Measurements from ENCODE around the gene PRRC2A. TPM values are rescaled to one million over a fixed set of nuclear protein-coding genes. Genes with fewer than 3 reads are reported as not detected.
A peak's percentile ranks its signal among the peaks of the same experiment; 100 is the strongest.

Gene PRRC2A
- 100 to 1,000 TPM in 1 of 2 donors, 10 to 100 TPM in 1; 73.7 to 157 TPM for total RNA-seq
- polyA plus RNA-seq, result 100 to 1,000 TPM in 1 of 2 donors, 10 to 100 TPM in 1; 90.4 to 115 TPM
- long read RNA-seq, donor 1, transcript PRRC2A-209 (3 exons, 719 nt), result major isoform, 5 of 150 reads
- long read RNA-seq, donor 1, partial matches to known transcripts, result 142 of 150 reads
- long read RNA-seq, donor 1, other reads (novel, unspliced or antisense), result 0 of 150 reads
- long read RNA-seq, donor 2, partial matches to known transcripts, result 64 of 68 reads
- long read RNA-seq, donor 2, other reads (novel, unspliced or antisense), result 0 of 68 reads
- long read RNA-seq, donor 3, full-length matches to known transcripts, result 4 of 54 reads
- long read RNA-seq, donor 3, partial matches to known transcripts, result 50 of 54 reads
- long read RNA-seq, donor 3, other reads (novel, unspliced or antisense), result 0 of 54 reads
- long read RNA-seq, donor 4, partial matches to known transcripts, result 121 of 132 reads
- long read RNA-seq, donor 4, other reads (novel, unspliced or antisense), result 5 of 132 reads
- long read RNA-seq, donor 5, transcript PRRC2A-211 (2 exons, 756 nt), result minor isoform, 5 of 325 reads
- long read RNA-seq, donor 5, transcript PRRC2A-209 (3 exons, 719 nt), result major isoform, 7 of 325 reads
- long read RNA-seq, donor 5, partial matches to known transcripts, result 300 of 325 reads
- long read RNA-seq, donor 5, other reads (novel, unspliced or antisense), result 5 of 325 reads

DNA sequence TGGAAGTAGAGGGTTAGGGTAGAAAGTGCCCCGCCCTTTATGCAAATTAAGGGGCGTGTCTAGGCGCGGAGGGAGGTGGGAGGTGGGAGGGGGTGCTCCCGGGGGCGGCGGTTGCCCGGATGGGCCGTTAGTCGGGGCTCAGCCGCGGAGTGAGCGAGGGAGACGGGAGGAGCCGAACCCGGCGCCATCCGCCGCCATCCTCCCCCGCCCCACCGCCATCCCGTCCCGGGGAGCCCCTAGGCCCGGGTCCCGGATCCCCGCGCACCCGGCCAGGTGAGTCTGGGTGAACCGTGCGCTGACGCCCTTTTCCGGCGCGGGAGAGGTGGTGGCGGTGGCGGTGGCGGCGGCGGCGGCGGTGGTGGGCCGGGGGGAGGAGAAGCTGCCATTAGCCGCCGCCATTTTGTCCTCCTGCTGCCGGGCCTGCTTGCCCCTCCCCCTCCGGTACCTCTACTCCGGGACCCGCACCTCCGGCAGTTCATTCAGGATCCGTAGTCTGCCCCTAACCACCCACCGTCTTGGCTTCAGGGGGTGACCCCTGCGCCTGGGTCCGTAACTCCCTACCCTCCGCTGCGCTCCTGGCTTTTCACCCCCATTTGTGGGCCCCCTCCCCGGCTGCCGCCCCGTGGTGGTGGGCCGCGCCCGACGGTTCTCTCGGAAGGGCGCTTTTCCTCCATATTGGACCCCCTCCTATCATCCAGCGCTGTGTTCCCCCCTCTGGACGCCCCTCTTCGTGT lies at the start of gene PRRC2A:
Gene PRRC2A (plus strand): TSS at position 130 of the 734 bp plus-strand sequence. CDS start 2,075 bp downstream, outside the sequence.
- Histone ChIP-seq H3K4me3 (peak within 1 kb of the TSS; percentile 62), H3K27ac (ENCODE audit: low read depth in 1 of 2, low read length in 1 of 2) (peak within 1 kb of the TSS; percentile 97 to 100), H3K4me1 (ENCODE audit: control insufficient read depth in 5 of 5, insufficient read depth in 5 of 5, low read length in 5 of 5) (peaks cover 2 to 14% (median 4%) of the 10 kb centered on the region in 5 donors), H3K9me3 (ENCODE audit: control insufficient read depth in 4 of 4, insufficient read depth in 3 of 4, low read length in 3 of 4) (no peaks in the 10 kb centered on the region), H3K27me3 (ENCODE audit: control insufficient read depth in 3 of 3, insufficient read depth in 3 of 3, low read length in 2 of 3) (no peaks in the 10 kb centered on the region), H3K9ac (ENCODE audit: insufficient read depth in 1 of 2, low read length in 2 of 2) (peak within 1 kb of the TSS; percentile 90 to 94), H3K36me3 (ENCODE audit: control insufficient read depth in 4 of 4, insufficient read depth in 4 of 4, low read length in 4 of 4) (peaks cover 16 to 30% (median 24%) of the 10 kb centered on the region in 4 donors)
- 0% methylated on average over 45 to 66 of the region's 67 CpGs for WGBS, 2 donors
- TF ChIP-seq, protein P1, sequence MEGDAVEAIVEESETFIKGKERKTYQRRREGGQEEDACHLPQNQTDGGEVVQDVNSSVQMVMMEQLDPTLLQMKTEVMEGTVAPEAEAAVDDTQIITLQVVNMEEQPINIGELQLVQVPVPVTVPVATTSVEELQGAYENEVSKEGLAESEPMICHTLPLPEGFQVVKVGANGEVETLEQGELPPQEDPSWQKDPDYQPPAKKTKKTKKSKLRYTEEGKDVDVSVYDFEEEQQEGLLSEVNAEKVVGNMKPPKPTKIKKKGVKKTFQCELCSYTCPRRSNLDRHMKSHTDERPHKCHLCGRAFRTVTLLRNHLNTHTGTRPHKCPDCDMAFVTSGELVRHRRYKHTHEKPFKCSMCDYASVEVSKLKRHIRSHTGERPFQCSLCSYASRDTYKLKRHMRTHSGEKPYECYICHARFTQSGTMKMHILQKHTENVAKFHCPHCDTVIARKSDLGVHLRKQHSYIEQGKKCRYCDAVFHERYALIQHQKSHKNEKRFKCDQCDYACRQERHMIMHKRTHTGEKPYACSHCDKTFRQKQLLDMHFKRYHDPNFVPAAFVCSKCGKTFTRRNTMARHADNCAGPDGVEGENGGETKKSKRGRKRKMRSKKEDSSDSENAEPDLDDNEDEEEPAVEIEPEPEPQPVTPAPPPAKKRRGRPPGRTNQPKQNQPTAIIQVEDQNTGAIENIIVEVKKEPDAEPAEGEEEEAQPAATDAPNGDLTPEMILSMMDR (IDR thresholded peaks at IDR 0.05; ENCODE audit: control extremely low read depth, extremely low read depth), result no peak
- peak; percentile 56 for ATAC-seq (ENCODE audit: insufficient read depth, low FRiP score)
- DNase-seq, result peak in 2 of 3 donors; percentile 79 to 83

DNA sequence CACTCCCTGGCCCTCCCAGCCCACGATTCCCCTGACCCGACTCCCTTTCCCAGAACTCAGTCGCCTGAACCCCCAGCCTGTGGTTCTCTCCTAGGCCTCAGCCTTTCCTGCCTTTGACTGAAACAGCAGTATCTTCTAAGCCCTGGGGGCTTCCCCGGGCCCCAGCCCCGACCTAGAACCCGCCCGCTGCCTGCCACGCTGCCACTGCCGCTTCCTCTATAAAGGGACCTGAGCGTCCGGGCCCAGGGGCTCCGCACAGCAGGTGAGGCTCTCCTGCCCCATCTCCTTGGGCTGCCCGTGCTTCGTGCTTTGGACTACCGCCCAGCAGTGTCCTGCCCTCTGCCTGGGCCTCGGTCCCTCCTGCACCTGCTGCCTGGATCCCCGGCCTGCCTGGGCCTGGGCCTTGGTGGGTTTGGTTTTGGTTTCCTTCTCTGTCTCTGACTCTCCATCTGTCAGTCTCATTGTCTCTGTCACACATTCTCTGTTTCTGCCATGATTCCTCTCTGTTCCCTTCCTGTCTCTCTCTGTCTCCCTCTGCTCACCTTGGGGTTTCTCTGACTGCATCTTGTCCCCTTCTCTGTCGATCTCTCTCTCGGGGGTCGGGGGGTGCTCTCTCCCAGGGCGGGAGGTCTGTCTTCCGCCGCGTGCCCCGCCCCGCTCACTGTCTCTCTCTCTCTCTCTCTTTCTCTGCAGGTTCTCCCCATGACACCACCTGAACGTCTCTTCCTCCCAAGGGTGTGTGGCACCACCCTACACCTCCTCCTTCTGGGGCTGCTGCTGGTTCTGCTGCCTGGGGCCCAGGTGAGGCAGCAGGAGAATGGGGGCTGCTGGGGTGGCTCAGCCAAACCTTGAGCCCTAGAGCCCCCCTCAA lies 48.2 kb upstream of the PRRC2A start, which contains the start of gene LTA:
Gene LTA (plus strand): TSS at position 249 of the 871 bp plus-strand sequence. CDS start 454 bp downstream, at position 703.
- Histone ChIP-seq H3K4me1 (ENCODE audit: control insufficient read depth in 5 of 5, insufficient read depth in 5 of 5, low read length in 5 of 5) (no peaks in the 10 kb centered on the region), H3K9me3 (ENCODE audit: control insufficient read depth in 4 of 4, insufficient read depth in 3 of 4, low read length in 3 of 4) (no peaks in the 10 kb centered on the region), H3K9ac (ENCODE audit: insufficient read depth in 1 of 2, low read length in 2 of 2) (no peak within 1 kb of the TSS), H3K27ac (ENCODE audit: low read depth in 1 of 2, low read length in 1 of 2) (peak within 1 kb of the TSS in 1 of 2 donors; percentile 32), H3K27me3 (ENCODE audit: control insufficient read depth in 3 of 3, insufficient read depth in 3 of 3, low read length in 2 of 3) (peaks cover 0 to 12% (median 0%) of the 10 kb centered on the region in 3 donors), H3K36me3 (ENCODE audit: control insufficient read depth in 4 of 4, insufficient read depth in 4 of 4, low read length in 4 of 4) (no peaks in the 10 kb centered on the region), H3K4me3 (no peak within 1 kb of the TSS)
- WGBS, 2 donors, result 80 to 89% methylated on average over 27 of the region's 27 CpGs
- no peak for ATAC-seq (ENCODE audit: insufficient read depth, low FRiP score)
- TF ChIP-seq, protein P1 (IDR thresholded peaks at IDR 0.05; ENCODE audit: control extremely low read depth, extremely low read depth), result no peak
- no peak for DNase-seq
